HG02571 (cell line): Measurements from ENCODE around the gene TBC1D22A.

ENCODE experiments used
- ATAC-seq: cut with Tn5 transposase; IDR thresholded peaks from one replicate; pipeline ENCODE4 v1.9.1; 2021; ENCODE audit warnings: mild to moderate bottlenecking, moderate library complexity; ENCODE audit not compliant: unreplicated experiment

TBC1D22A gene

GRCh38 chr22:47063606-47064005 lies 301.2 kb downstream of the TBC1D22A start:
- ATAC-seq, result no peak

- ATAC-seq, result no peak
Observed at GRCh38 chr22:47064016-47064415, 301.6 kb downstream of the TBC1D22A start.

- no peak for ATAC-seq
Observed at GRCh38 chr22:47064416-47064815, 302.0 kb downstream of the TBC1D22A start.

GRCh38 chr22:47065756-47066615 lies 303.5 kb downstream of the TBC1D22A start:
- no peak for ATAC-seq

- ATAC-seq, result no peak
Observed at GRCh38 chr22:47066616-47066905, 304.1 kb downstream of the TBC1D22A start.

GRCh38 chr22:47067321-47067890 lies 305.0 kb downstream of the TBC1D22A start:
- no peak for ATAC-seq

- ATAC-seq, result no peak
Observed at GRCh38 chr22:47067911-47068625, 305.6 kb downstream of the TBC1D22A start.

- no peak for ATAC-seq
Observed at GRCh38 chr22:47068626-47068996, 306.2 kb downstream of the TBC1D22A start.

GRCh38 chr22:47069270-47069669 lies 306.8 kb downstream of the TBC1D22A start:
- ATAC-seq, result no peak

GRCh38 chr22:47071078-47071806 lies 308.8 kb downstream of the TBC1D22A start:
- no peak for ATAC-seq

- no peak for ATAC-seq
Observed at GRCh38 chr22:47071807-47072641, 309.6 kb downstream of the TBC1D22A start.

GRCh38 chr22:47072642-47072967 lies 310.2 kb downstream of the TBC1D22A start:
- ATAC-seq, result no peak

GRCh38 chr22:47073075-47073474 lies 310.6 kb downstream of the TBC1D22A start:
- ATAC-seq, result no peak

GRCh38 chr22:47074105-47074504 lies 311.7 kb downstream of the TBC1D22A start:
- no peak for ATAC-seq

GRCh38 chr22:47075568-47075967 lies 313.1 kb downstream of the TBC1D22A start:
- ATAC-seq, result no peak

- no peak for ATAC-seq
Observed at GRCh38 chr22:47076758-47077157, 314.3 kb downstream of the TBC1D22A start.

- ATAC-seq, result no peak
Observed at GRCh38 chr22:47080100-47080499, 317.6 kb downstream of the TBC1D22A start.

- no peak for ATAC-seq
Observed at GRCh38 chr22:47082505-47082904, 320.1 kb downstream of the TBC1D22A start.

GRCh38 chr22:47083379-47083986 lies 321.0 kb downstream of the TBC1D22A start:
- no peak for ATAC-seq

GRCh38 chr22:47084226-47084625 lies 321.8 kb downstream of the TBC1D22A start:
- no peak for ATAC-seq
